Glutamatergic neuron (in vitro differentiated cells): ENCODE data around the gene TMEM51. TPM values are rescaled to one million over a fixed set of nuclear protein-coding genes. Genes with fewer than 3 reads are reported as not detected.

Experiments used
- DNase-seq: peaks from one replicate; pipeline ENCODE4 v3.0.0; 2022
- H3K27ac Mint-ChIP-seq: one replicate; pipeline ENCODE4 v1.8.0; 2020; ENCODE audit warnings: mild to moderate bottlenecking, mixed read lengths, inconsistent platforms; ENCODE audit not compliant: unreplicated experiment
- H3K27me3 Mint-ChIP-seq: one replicate; pipeline ENCODE4 v1.8.0; 2020; ENCODE audit warnings: mild to moderate bottlenecking, moderate library complexity, mixed read lengths, inconsistent platforms; ENCODE audit not compliant: unreplicated experiment
- H3K36me3 Mint-ChIP-seq: one replicate; pipeline ENCODE4 v1.8.0; 2020; ENCODE audit warnings: mild to moderate bottlenecking, mixed read lengths, inconsistent platforms; ENCODE audit not compliant: unreplicated experiment
- H3K4me1 Mint-ChIP-seq: one replicate; pipeline ENCODE4 v1.8.0; 2020; ENCODE audit warnings: mild to moderate bottlenecking, low read depth, mixed read lengths, inconsistent platforms; ENCODE audit not compliant: unreplicated experiment
- H3K4me3 Mint-ChIP-seq: one replicate; pipeline ENCODE4 v1.8.0; 2020; ENCODE audit warnings: mild to moderate bottlenecking, mixed read lengths, inconsistent platforms; ENCODE audit not compliant: unreplicated experiment
- H3K9me3 Mint-ChIP-seq: one replicate; pipeline ENCODE4 v1.8.0; 2020; ENCODE audit warnings: mild to moderate bottlenecking, moderate library complexity, mixed read lengths, inconsistent platforms; ENCODE audit not compliant: unreplicated experiment
- total RNA-seq: library from RNA; stranded (reverse); fragmentation: NEBNext Ultra II Directional; extraction: Animal tissue kit (Norgen Biotek cat#: 25700); gene quantifications from one replicate; pipeline ENCODE4 v1.2.1, GENCODE V29; 2021; ENCODE audit not compliant: unreplicated experiment
- TF ChIP-seq, protein P1 (sequence below): fragments of 200-600 bp; sonication (generic); IDR thresholded peaks from one replicate; pipeline ENCODE4 v1.5.0; 2021; ENCODE audit not compliant: partially characterized antibody, unreplicated experiment

The TMEM51 gene
- total RNA-seq, 1 donor from 2014 or later = 3.2 TPM

DNA sequence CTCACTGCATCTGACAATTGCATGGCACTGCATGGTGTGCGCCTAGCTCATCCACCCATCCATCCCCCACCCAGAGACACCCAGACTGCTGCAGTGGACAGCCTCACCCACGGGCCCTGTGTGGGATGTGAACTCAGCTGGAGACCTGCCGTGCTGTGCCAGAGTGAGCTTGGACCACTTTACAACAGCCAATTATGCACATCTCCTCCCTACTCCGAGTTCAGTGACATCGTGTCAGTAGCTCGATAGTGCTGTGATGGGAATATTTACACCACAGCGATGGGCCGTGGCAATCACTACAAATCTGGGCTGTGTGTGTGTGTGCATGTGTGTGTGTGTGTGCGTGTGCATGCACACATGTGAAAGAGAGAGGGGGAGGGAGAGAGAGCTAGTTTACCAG, 42.5 kb downstream of the TMEM51 start:
- DNase-seq = no peak
- TF ChIP-seq, protein P1, sequence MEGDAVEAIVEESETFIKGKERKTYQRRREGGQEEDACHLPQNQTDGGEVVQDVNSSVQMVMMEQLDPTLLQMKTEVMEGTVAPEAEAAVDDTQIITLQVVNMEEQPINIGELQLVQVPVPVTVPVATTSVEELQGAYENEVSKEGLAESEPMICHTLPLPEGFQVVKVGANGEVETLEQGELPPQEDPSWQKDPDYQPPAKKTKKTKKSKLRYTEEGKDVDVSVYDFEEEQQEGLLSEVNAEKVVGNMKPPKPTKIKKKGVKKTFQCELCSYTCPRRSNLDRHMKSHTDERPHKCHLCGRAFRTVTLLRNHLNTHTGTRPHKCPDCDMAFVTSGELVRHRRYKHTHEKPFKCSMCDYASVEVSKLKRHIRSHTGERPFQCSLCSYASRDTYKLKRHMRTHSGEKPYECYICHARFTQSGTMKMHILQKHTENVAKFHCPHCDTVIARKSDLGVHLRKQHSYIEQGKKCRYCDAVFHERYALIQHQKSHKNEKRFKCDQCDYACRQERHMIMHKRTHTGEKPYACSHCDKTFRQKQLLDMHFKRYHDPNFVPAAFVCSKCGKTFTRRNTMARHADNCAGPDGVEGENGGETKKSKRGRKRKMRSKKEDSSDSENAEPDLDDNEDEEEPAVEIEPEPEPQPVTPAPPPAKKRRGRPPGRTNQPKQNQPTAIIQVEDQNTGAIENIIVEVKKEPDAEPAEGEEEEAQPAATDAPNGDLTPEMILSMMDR = no peak
- Mint-ChIP-seq H3K4me1 (peaks cover 6% of the 10 kb centered on the region), H3K36me3 (no peaks in the 10 kb centered on the region), H3K27me3 (peaks cover 2% of the 10 kb centered on the region), H3K27ac (no peak overlapping the region), H3K9me3 (peaks cover 8% of the 10 kb centered on the region), H3K4me3 (no peak overlapping the region)

DNA sequence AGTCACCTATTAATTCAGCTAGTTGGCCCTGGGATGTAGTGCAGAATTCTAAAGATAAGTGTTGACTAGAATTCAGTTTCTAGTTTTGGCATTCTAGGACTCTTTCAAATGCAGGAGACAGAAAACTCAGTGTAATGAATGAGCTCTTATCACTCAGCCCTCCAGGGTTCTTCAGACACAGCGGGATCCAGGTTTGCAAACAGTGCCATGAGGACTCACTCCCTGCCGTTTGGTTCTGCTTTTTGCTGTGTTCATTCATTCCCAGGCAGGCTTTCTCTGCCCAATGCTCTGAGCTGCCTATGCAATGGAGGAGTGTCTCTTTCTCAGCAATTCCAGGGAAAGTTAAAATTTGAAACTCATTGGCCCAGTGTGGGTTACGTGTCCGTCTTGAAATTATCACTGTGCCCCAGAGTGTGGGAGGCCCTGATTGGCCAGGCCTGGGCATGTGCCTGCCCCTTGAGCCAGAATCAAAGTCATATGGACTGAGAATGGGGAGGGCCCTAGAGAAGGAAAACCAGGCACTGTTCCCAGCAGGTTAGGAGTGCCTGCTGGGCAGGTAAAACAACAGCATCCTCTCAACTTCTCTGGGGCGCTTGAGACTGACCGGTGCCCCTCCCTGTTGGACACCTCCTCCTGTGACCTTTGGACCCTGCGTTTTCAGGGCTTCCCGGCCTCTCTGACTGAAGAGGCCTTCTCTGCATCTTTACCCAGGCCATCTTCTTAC, 43.4 kb downstream of the TMEM51 start:
- no peak for DNase-seq
- Mint-ChIP-seq H3K36me3 (no peaks in the 10 kb centered on the region), H3K27me3 (peaks cover 2% of the 10 kb centered on the region), H3K4me3 (no peak overlapping the region), H3K27ac (no peak overlapping the region), H3K4me1 (peaks cover under 1% of the 10 kb centered on the region), H3K9me3 (peaks cover 7% of the 10 kb centered on the region)
- TF ChIP-seq, protein P1 = no peak

DNA sequence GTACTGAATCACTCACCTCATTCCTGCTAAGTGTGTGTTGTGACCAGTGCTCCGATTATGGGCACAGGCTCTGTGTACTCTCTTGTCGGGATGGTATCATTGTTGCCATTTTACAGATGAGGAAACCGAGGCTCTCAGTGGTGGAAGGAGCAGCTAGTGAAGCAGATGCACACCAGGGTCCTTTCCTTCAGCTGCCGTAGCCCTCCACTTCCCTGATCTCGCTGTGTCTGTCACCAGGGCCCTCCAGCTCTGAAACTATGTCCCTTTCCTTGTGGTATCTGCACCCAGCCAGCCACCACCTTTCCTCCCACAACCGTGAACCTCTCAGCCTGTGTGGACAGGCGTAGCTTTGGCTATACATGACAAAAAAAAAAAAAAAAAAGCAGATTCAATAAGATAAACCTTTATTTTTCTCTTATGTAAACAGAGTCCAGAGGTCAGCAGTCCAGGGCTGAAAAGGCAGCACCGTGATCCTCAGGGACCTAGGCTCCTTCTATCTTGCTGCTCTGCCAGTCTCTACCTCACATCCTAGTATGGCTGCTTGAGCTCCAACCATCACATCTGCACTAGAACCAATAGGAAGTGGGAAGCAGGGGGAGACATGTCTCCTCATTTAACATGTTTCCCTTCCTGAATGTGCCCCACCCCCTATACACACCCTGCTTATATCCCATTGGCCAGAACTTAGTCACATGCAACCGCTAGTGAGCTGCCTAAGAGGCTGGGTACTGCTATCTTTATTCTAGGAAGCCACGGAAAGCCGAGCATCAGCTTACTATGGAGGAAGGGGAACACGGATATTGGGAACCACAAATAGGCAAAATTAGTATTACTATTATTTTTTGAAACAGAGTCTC, 44.3 kb downstream of the TMEM51 start:
- DNase-seq = no peak
- H3K9me3 Mint-ChIP-seq = peaks cover 7% of the 10 kb centered on the region
- peaks cover 2% of the 10 kb centered on the region for H3K27me3 Mint-ChIP-seq
- TF ChIP-seq, protein P1 = no peak
- H3K4me3 Mint-ChIP-seq = no peak overlapping the region
- peaks cover 5% of the 10 kb centered on the region for H3K36me3 Mint-ChIP-seq
- no peaks in the 10 kb centered on the region for H3K4me1 Mint-ChIP-seq
- H3K27ac Mint-ChIP-seq = no peak overlapping the region

GRCh38 chr1:15198684-15199083, 45.1 kb downstream of the TMEM51 start:
- TF ChIP-seq, protein P1 = no peak
- Mint-ChIP-seq H3K36me3 (peaks cover 6% of the 10 kb centered on the region), H3K4me3 (no peak overlapping the region), H3K27me3 (peaks cover 2% of the 10 kb centered on the region), H3K4me1 (no peaks in the 10 kb centered on the region), H3K27ac (no peak overlapping the region), H3K9me3 (peaks cover 9% of the 10 kb centered on the region)
- DNase-seq = no peak

DNA sequence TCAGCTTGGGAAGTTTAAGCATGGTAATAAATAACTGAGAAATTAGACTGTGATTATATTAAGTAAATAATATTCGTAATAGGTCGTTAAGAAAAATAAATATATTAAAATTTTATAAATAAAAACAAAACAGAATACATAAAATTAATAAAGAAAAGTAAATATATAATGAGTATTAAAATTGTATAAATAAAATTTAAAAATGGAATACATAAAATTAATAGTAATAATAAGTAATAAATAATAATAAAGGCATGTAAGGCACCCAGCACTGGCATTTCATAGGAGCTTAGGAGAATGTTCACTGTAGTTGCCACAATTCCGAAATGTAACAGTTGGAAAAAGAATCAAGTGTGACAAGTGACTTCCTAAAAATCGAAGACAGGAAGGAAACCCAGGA, 47.7 kb downstream of the TMEM51 start:
- Mint-ChIP-seq H3K4me1 (peaks cover 3% of the 10 kb centered on the region), H3K36me3 (peaks cover 6% of the 10 kb centered on the region), H3K27me3 (peaks cover 1% of the 10 kb centered on the region), H3K9me3 (peaks cover 9% of the 10 kb centered on the region), H3K27ac (no peak overlapping the region), H3K4me3 (no peak overlapping the region)
- DNase-seq = no peak
- TF ChIP-seq, protein P1 = no peak
